Activated CD4-positive, alpha-beta T cell treated with anti-CD3 and anti-CD28 coated beads, Interleukin-10, Interleukin-2, amounts not matched to agents 100 ng/mL and 50 ng/mL, durations not matched to agents 16 hours and 8 hours (primary cell): ENCODE measurements around the gene SGO2.

Experiments used
- DNase-seq: peaks from one replicate; pipeline ENCODE4 v3.0.0-alpha.2; 2020

The SGO2 gene

DNA sequence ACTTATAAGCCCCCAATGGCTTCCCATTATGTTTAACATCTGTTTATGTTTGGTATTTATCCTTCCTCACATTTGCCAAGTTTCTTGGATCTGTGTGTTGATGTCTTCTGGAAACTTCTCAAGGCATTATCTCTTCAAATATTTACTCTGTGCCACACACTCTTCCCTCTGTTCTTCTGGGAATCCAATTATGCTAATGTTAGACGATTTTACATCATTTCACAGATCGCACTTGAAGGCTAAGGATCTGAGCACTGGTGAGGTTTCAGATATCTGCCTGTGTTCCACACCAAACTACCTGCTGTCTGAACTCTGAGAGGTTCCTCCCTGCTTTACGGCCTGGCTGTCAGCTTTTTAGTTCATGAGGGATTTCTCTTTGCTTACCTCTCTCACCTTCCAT, 69.9 kb downstream of the SGO2 start:
- no peak for DNase-seq

DNA sequence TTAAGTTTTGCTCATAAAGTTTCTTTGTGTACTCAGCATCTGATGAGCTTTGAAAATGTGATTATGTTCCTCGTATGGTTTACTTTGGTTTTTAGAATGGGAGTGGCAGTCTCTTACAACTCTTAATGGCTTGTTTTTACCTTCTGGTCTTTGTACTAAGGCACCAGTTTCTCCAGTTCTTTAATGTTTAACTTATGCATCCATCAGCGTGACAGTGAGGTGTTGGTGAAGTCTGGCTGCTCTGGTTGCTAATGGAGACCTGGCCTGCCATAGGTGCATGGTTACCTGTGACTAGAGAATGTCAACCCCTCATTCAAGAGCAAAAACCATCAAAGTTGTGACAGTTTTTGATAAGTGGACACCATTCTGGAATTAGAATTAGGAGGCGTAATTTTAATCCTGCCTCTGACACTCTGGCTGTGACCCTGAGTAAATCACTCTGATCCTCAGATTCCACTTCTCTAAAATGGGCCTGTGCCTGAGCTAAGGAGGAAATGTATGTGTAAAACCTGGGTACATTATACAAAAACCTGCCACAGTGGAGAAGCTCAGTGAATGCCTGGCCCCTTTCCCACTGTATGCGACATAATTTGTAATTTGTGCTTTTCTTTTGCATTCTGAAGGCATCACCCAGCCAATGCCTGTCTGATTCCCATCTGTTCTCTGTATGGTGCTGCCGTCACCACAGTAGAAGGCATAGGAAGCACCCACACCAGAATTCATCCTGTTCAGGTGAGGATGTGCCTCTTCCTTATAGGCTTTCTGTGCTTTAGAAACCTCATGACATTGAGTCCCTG, 71.0 kb downstream of the SGO2 start:
- DNase-seq = no peak

DNA sequence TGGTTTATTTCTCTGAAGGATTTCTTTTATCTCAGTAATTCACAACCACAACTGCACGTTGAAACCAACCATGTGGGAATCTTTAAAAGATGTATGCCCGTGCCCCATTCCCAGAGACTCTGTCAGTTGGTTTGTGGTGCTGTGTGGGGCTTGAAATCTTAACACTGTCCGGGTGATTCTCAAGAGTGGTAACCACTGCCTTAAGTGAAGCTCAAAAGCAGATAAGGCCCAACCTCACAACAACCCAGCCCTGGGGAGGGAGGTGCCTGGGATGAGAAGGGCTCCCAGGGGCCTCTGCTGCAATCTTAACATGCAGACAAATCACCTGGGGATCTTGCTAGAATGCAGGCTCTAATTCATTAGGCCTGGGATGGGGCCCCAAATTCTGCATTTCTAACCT, 73.2 kb downstream of the SGO2 start:
- DNase-seq = no peak

DNA sequence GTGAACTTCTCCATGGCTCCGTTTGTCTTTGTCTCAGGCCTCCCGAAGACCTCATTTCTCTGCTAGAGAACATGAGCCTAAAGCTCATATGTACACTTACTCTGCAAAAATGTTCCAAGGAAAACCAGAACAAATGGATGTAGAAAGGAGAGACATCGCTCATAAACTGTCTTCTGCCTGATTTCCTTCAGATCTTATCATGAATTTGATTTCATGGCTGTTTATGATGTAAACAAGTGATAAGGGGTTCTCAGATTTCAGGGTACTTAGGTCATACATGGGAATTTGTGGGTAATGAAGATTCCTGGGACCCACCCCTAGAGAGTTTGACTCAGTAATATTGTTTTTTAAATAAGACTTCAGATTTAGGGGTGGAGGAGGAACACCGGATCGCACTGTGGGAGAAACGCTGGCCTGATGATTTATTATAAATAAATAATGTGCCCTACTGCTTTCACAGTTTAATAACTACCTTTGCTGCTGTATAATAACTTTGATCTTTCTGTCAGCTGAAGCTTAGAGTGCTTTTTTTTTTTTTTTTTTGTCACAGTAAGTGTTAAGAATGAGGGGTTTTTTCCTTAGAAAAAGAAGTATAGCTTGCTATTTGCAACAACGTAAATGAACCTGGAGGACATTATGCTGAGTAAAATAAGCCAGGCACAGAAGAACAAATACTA, 74.7 kb downstream of the SGO2 start:
- no peak for DNase-seq

DNA sequence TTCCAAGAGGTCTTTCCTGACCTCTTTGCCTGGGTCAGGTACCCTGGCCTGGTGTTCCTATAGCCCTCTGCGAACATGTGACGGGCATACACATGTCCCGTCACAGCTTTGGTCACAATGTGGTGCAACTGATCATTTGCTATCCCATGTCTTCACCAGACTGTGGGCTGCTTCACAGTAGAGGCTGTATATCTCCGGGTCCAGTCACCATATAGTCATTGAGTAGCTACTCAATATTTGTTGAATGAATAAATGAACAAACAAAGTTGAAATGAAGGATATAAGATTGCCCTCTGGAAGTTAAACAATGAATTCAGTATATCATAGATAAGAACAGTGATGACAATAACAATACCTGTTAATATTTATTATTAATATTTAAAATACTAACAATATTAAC, 76.6 kb downstream of the SGO2 start:
- no peak for DNase-seq

DNA sequence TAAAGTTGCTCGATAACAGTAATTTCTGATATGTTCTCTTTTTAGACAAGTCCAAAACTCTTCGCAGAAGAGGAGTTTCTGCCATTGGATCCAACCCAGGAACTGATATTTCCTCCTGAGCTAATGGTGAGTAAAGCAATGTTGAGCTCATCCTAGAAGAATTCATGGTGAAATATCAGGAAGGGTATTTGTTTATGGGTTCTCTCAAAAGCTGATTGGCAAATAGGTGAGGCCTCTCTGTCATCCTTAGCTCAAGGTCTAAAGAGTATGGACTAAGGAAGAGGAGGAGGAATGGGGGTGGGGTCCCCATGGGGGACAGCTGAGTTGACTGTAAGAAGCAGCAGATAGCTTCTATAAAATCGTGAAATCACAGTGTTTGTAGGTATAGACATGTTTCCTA, 78.0 kb downstream of the SGO2 start:
- DNase-seq = no peak

DNA sequence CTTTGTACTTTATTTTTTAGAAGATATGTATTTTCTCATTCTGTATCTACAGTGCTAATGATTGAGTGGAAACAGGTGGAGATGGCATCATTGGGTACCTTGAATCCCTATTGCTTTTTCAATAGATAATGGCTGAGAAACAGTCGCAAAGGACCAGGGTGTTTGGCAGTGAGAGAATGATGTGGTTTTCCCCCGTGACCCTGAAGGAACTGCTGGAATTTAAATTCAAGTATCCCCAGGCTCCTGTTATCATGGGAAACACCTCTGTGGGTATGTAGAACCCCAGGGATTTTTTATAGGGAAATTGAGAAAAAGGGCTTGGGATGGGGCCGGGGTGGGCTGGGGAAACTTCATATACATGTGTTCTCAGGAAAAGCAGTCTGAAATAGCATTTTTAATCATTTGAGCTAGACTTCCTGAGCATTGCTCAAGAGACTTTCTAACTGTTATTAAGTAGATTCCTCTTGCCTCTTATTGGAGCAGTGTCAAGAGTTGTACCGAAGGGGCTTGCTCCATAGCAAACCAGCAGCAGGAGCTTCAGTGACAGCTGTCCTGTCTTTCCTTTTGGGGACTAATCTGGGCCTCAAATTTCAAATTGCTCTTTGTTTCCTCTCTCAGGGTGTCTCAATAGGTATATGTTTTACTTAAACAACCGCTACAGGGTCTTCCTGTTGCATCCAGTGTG, 78.7 kb downstream of the SGO2 start:
- DNase-seq = no peak

DNA sequence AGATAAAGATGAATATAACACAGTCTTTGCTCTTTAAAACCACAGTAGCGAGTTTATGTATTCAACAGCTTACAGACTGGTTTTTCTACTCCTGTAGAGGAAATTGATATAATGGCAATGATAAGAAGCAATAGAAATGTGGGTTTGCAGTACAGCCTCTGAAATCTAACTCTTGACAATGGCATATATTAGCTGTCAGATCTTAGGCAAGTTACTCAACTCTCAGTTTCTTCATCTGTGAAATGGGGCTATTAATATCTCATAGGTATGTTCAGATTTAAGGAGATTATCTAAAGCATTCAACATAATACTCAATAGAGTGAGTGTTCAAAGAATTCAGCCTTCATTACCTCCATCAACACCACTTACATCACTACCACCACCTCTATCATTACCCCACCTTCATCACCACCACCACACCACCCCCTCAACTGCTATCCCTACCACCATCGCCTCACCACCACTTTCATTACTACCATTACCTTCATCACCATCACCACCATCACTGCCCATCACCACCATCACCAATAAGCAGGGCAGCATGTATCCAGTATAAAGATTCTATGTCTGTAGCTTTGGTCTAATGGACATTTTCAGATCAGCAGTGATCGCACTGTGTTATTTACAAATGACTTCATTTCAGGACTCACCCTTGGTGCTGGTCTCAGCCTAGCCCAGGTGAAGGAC, 82.5 kb downstream of the SGO2 start:
- no peak for DNase-seq

DNA sequence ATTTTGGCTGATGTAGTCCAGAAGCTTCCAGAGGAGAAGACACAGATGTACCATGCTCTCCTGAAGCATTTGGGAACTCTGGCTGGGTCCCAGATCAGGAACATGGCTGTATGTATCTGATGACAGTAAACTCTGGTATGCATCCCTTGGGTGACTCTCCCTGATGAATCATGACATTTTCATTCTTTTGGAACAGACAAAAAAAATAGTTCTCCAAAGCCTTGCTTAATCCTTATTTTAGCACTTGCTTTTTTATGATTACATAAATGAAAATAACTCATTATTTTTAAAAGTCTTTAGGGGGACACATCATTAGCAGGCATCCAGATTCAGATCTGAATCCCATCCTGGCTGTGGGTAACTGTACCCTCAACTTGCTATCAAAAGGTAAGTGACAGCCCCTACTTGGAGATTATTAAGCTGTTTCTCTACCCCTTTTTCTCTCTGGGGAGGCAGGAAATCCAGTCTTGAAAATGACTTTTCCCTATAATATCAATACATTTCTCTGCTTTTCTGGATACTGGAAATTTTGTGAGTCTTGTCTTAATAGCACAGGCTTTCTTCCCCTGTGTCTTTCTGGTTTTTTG, 83.1 kb downstream of the SGO2 start:
- no peak for DNase-seq

DNA sequence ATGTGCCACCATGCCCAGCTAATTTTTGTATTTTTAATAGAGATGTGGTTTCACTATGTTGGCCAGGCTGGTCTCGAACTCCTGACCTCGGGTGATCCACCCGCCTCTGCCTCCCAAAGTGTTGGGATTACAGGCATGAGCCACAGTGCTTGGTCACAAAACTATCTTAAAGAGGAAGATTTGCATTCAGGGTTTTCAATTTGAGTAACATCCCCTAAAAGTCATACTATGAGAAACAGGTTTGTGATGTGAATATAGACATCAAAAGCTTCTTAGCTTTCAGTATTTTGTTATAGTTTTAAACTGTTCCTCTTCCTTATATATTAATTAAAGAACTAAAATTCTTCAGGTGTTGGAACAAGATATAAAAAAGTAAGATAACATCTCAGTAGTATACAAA, 84.2 kb downstream of the SGO2 start:
- DNase-seq = peak; percentile 37

DNA sequence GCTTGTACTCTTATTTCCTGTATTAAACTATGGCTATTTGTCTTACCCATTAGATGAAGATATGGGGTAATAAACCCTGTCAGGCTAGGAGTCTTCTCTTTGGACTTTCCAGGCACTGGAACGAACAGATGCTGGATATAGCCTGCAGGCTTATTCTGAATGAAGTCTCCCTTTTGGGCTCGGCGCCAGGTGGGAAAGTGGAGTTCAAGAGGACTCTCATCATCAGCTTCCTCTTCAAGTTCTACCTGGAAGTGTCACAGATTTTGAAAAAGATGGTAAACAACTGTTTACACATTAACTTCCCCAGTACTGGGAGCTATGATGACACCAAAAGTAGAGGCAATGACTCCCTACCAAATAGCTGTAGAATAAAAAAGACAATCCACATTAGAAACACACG, 87.7 kb downstream of the SGO2 start:
- DNase-seq = no peak

DNA sequence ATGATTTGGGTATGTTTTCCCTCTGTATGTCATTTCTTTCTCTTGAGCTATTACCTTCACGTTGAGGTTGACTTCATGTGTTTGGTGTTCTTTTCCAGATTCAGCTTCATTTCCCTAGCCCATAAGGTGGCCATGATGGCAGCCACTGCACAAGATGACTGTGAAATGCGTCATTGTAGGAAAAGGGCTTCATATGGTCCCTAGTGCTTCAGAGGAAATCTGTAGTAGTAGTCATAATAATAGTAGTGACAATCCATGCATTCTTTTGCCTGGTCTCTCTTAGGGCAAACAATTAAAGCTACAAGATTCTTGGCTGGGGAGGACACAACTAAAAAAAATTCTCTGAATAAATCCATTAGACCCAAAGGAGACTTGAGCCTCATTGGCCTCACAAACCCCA, 88.2 kb downstream of the SGO2 start:
- peak; percentile 48 for DNase-seq

DNA sequence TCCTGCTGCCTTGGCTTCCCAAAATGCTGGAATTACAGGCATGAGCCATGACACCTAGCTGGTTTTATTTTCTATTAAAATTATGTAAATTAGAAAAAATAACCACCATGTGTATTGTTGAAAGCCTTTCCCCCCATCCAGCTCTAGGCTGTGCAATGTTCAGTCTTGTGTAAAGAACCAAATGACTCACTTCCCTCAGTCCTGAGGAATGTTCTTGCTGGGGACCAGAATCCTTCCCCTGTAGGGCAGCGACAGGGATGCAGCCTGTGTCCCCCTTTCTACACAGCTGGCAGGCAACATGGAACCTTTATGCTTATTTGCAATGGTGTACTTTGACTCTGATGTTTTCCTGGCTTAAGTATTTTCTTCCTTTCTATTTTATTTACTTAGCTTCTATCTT, 89.2 kb downstream of the SGO2 start:
- DNase-seq = no peak

DNA sequence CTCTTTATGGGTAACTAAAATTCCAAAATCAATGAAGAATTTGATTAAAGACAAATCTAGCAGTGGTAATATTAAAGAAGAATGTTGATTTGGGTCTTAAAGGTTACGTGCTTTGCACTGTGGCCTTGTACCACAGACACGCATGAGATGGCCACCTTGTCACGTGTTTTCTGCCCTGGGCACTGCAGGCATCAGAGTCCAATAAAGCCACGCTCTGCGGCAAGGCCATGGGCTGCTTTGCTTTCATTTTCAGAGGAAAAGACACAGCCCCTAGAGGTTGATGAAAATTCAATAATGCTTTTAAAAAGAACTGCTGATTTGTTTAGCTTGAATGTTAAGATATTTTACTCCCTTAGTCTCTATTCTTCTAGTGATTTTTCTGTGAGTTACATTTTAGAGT, 90.2 kb downstream of the SGO2 start:
- DNase-seq = no peak

DNA sequence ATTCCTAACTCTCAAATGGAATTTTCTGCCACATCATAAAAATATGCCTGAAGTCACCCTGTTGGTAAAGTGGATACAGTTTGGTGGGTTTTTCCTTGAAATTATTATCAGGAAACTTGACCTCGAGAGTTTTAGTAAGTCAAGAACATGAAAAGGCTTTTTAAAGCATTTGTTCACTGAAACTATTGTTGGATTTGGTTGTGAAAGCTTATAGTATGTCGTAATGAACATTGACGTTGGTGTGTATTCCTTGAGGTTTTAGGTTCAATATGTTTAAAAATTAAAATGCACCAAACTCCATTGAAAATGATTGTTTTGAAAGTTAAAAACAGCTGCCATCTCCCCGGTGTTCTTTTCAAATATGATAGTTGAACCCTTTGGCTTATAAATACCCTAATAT, 90.6 kb downstream of the SGO2 start:
- no peak for DNase-seq

DNA sequence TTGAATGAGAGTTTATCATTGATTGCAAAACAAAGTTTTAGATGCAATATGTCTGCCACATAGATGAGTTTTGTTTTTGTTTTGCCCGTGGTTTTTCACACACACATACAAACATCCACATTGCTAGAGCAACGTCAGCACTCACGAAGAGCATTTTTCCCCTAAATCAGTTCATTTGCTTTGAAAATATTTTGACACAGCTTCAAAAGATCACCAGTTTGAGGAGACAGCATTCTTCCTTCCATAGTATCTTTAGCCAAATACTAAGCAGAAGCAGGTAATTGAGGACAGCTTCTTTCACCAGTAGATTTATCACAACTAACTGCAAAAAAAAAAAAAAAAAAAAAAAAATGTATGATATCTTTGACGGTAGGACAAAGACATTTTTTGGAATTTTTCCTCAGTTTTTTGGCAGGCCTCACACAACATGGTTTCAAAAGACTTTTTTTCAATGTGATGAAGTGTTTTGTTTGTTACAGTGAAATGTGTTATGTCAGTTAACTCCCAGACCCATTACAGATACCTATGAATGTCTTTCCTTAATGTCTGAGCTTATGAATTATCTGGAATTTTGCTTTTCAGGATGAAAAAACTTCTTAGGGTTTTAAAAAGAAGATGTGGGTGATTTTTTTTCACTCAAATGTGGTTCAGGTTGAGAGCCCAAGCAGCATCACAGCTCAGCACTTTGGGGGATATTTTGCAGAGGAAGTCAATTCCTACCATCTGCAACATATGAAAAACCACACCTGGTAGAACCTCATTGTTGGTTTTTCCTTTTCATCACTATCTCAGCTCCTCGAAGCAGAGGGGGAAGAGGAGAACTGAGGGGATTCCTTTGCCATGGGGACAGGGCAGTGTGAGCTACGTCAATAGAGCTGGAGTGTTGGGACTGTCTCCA, 91.4 kb downstream of the SGO2 start:
- DNase-seq = no peak

DNA sequence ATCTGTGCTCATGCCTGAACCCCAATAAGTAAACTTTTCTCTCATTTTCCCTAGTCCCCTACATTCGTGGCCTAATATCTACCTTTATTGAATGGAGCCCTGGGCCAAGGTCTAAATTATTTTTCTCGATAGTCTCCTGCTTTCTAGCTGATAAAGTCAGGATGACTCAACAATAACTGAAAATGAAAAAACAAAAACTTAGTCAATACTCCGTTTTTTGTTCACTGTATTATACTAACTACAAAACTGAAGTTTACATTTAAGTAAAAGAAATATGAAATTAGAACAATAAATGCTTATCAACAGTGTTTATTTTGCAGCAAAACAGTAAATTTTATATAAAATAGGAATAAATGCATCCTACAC, 92.0 kb downstream of the SGO2 start:
- DNase-seq = no peak

DNA sequence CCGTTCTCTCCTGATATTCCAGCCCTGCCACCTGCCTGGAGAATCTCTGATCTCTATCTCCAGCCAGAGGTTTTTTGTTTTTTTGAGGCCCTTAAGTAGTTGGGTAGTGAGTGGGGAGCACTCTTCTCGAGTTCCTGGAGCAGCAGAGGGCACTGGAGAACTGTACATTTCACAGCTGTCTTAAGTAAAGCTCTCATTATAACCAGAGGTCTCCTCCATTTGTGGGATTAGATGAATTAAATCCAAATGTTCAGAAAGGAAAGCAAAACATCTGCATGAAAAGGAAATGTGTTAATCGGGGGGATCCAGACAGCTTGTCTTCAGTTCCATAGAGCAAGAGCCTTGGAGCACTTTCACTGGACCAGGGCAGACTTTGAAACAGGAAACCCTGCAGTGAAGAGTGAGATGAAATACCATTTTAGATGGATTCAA, 92.6 kb downstream of the SGO2 start:
- no peak for DNase-seq

DNA sequence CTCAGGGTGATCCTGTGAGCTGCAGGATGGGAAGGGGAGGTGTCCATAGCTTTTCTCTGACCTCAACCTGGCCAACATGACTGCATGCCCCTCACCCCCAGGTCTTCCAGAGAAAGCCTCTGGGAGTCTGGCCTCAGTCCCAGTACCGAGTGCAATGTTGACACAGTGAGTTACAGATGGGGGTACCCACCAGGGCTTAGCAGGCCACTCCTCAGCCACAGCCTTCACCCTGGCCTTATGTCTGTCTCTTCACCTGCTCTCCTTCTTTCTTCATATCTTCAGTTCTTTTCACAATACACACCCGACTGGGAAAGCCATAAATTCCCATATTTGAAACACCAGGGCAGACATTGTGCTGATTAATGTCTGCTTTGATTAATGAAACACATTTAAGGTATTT, 93.3 kb downstream of the SGO2 start:
- no peak for DNase-seq

DNA sequence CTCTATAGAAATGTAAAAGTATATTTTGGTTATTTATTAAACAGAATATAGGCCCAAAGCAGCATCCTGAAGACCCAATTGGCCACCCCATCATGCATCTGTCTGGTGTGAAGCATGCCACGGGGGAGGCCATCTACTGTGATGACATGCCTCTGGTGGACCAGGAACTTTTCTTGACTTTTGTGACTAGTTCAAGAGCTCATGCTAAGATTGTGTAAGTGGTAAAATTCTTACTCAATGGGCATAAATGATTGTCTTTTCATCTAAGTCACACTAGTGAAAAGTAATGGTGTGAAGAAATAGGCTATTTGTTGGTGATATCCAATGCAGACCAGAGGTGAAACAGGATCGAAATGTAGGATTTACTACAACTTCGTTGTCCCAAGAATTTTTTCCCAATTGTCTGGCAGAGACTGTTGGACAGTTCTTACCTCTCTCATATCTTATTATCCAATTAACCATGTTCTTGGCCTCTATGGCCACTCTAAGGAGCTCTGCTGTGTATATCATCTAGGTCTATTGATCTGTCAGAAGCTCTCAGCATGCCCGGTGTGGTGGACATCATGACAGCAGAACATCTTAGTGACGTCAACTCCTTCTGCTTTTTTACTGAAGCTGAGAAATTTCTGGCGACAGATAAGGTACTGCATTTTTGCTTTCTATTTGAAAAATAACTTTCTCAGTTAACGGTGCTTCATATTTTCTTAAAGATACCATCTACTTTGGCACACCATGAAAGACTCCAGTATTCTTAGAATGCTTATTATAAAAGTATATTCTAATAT, 94.8 kb downstream of the SGO2 start:
- DNase-seq = no peak

DNA sequence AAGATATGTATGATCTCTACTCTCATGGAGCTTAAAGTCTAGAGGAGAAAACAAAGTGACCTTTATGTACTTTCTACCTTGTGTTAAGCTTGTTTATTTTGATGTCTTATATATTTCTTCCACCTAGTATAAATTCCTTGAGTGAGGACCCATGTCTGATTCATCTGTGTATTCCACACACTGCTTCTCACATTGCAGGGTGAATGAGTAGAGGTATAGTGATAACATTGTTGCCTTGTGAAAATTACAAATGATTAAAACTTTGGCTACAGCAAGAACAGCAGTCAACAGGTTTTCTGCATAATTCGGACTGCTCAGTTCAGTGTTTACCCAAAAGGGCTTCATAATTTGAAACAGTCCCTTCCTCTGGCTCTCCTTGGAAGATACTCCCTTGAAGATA, 96.1 kb downstream of the SGO2 start:
- DNase-seq = no peak
